Coronary artery (tissue), 2 donors: Measurements from ENCODE around the gene FMN1.

Experiments
- DNase-seq: peaks from one replicate; pipeline ENCODE4 v3.0.0-alpha.2; 2017; ENCODE audit warnings: low spot score
- H3K27ac ChIP-seq, 2 donors: fragments of 200-600 bp; sonication (generic); one replicate each; pipeline ENCODE4 v1.5.1; 2016 to 2019
- H3K4me3 ChIP-seq: fragments of 200-600 bp; sonication (generic); 2 replicates; pipeline ENCODE4 v1.5.1; 2016; ENCODE audit warnings: mild to moderate bottlenecking, moderate library complexity
- CTCF ChIP-seq: fragments of 200-600 bp; sonication (generic); IDR thresholded peaks from one replicate; pipeline ENCODE4 v1.5.1; 2019; ENCODE audit warnings: antibody characterized with exemption

The FMN1 gene

DNA sequence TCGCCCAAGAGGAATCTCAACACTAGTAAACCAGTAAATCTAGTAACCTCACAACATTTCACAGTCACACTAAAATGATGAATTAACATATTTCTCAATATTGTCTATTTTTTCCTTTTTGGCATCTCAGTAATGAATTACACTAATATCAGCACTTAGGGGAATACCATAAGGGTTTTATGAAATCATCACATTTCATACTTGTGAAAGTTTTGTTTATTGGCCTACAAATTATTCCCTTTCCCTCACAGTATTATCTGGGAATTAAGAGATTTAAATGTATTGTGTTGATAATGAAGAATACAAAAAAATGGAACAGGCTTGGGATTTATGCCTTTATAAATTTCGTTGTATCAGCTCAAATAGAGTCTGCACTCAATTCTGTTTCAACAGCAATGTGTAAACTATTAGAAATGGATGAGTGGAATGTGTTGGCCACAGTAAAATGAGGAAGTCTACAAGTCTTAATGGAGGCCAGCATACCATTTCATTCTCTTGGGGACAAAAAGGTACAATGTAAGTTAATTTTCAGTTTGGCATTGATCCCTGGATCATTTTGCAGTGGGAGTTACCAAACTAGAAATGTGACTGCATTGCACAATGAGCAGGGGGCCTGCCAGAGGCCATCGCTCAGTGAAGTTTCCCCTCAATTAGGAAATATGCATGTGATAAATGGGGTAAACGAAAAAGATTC is 195.4 kb downstream of the FMN1 start:
- Histone ChIP-seq H3K4me3 (no peak overlapping the region), H3K27ac (no peak overlapping the region)
- DNase-seq = no peak
- no peak for TF ChIP-seq CTCF

- no peak for TF ChIP-seq CTCF
- Histone ChIP-seq H3K27ac (no peak overlapping the region), H3K4me3 (no peak overlapping the region)
- no peak for DNase-seq
Observed at GRCh38 chr15:32998182-32998581, 196.3 kb downstream of the FMN1 start.

- TF ChIP-seq CTCF = no peak
Observed at GRCh38 chr15:32994810-32995424, 199.6 kb downstream of the FMN1 start.

GRCh38 chr15:32993285-32993684 is 201.2 kb downstream of the FMN1 start:
- TF ChIP-seq CTCF = no peak
- no peak overlapping the region for H3K27ac ChIP-seq
- DNase-seq = no peak
- no peak overlapping the region for H3K4me3 ChIP-seq

More at GRCh38 chr15:32994810-32995424, 199.6 kb downstream of the FMN1 start:
- Histone ChIP-seq H3K27ac (no peak overlapping the region), H3K4me3 (no peak overlapping the region)
- DNase-seq = no peak

GRCh38 chr15:32991619-32992111 is 202.8 kb downstream of the FMN1 start:
- TF ChIP-seq CTCF = no peak

DNA sequence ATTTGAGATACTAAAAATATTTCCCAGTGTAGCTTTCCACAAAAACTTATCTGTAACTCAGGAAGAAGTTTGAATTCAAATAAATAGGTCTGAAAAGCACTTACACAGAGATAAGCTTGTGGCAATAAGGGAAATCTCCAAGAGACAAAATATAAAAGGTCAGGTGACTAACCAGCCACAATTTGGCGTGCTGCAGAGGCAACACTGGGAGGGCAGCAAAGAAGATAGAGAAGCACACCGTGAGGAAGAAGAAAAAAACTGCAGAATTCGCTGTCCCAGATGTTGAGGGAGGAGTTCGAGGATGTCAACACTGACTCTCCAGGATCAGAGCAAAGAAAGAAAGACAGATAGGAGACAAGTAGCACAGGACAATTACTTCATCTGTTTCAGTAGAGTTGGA is 204.4 kb downstream of the FMN1 start:
- Histone ChIP-seq H3K4me3 (no peak overlapping the region), H3K27ac (no peak overlapping the region)
- TF ChIP-seq CTCF = no peak
- no peak for DNase-seq

More at GRCh38 chr15:32991619-32992111, 202.8 kb downstream of the FMN1 start:
- no peak overlapping the region for H3K27ac ChIP-seq
- no peak for DNase-seq
- no peak overlapping the region for H3K4me3 ChIP-seq

DNA sequence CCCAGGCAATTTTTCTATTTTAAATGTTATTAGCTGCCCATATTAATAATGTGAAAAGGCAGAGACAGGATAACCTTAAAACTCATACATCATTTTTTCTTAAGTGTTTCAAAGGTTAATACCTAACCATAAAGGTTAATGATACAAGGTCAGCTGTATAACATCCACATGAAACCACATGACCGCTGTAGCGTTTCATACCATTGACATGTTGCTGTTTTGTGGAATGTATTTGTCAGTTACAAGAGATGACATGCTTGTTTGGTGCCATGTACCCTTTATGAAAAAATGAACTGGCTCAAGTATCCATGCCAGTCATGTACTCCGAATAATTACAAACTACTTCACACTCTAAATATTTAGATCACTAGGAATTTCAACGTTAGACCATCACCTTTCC is 207.4 kb downstream of the FMN1 start:
- H3K27ac ChIP-seq = no peak overlapping the region
- H3K4me3 ChIP-seq = no peak overlapping the region
- no peak for DNase-seq
- no peak for TF ChIP-seq CTCF
